Measurements from ENCODE around the gene SHROOM4.
A peak's percentile ranks its signal among the peaks of the same experiment; 100 is the strongest.

The SHROOM4 gene

GRCh38 chrX:50768801-50769200, 45.2 kb downstream of the SHROOM4 start:
- TF ChIP-seq CTCF (IDR thresholded peaks at IDR 0.05; ENCODE audit: borderline replicate concordance, insufficient read depth, low read depth, low read length) = no peak
- no peak overlapping the region for H3K4me3 ChIP-seq (ENCODE audit: low read depth, low read length)

GRCh38 chrX:50765986-50766385, 48.0 kb downstream of the SHROOM4 start:
- no peak for TF ChIP-seq CTCF (IDR thresholded peaks at IDR 0.05; ENCODE audit: borderline replicate concordance, insufficient read depth, low read depth, low read length)
- H3K4me3 ChIP-seq (ENCODE audit: low read depth, low read length) = no peak overlapping the region

- H3K4me3 ChIP-seq (ENCODE audit: low read depth, low read length) = no peak overlapping the region
- TF ChIP-seq CTCF (IDR thresholded peaks at IDR 0.05; ENCODE audit: borderline replicate concordance, insufficient read depth, low read depth, low read length) = no peak
Measured at GRCh38 chrX:50762578-50762977, 51.4 kb downstream of the SHROOM4 start.

GRCh38 chrX:50756276-50756675, 57.7 kb downstream of the SHROOM4 start:
- H3K4me3 ChIP-seq (ENCODE audit: low read depth, low read length) = no peak overlapping the region
- no peak for TF ChIP-seq CTCF (IDR thresholded peaks at IDR 0.05; ENCODE audit: borderline replicate concordance, insufficient read depth, low read depth, low read length)

- TF ChIP-seq CTCF (IDR thresholded peaks at IDR 0.05; ENCODE audit: borderline replicate concordance, insufficient read depth, low read depth, low read length) = no peak
- H3K4me3 ChIP-seq (ENCODE audit: low read depth, low read length) = no peak overlapping the region
Measured at GRCh38 chrX:50751091-50751490, 62.9 kb downstream of the SHROOM4 start.

- peak; percentile 73; the same call in 1 of the 2 replicates for TF ChIP-seq CTCF (IDR thresholded peaks at IDR 0.05; ENCODE audit: borderline replicate concordance, insufficient read depth, low read depth, low read length)
- no peak overlapping the region for H3K4me3 ChIP-seq (ENCODE audit: low read depth, low read length)
Measured at GRCh38 chrX:50747471-50747900, 66.5 kb downstream of the SHROOM4 start.

GRCh38 chrX:50736656-50737055, 77.3 kb downstream of the SHROOM4 start:
- no peak overlapping the region for H3K4me3 ChIP-seq (ENCODE audit: low read depth, low read length)
- no peak for TF ChIP-seq CTCF (IDR thresholded peaks at IDR 0.05; ENCODE audit: borderline replicate concordance, insufficient read depth, low read depth, low read length)
